Endodermal cell (in vitro differentiated cells): ENCODE measurements around the gene KLF6. TPM values are rescaled to one million over a fixed set of nuclear protein-coding genes. Genes with fewer than 3 reads are reported as not detected.

ENCODE experiments used
- DNase-seq: peaks from one replicate; pipeline ENCODE4 v3.0.0-alpha.2; 2017
- H3K27ac ChIP-seq: 2 replicates; pipeline ENCODE4 v1.5.1; 2013; ENCODE audit warnings: mild to moderate bottlenecking, low read depth, low read length, moderate library complexity
- H3K27me3 ChIP-seq: 2 replicates; pipeline ENCODE4 v1.6.1; 2013; ENCODE audit warnings: mild to moderate bottlenecking, low read length, moderate library complexity; ENCODE audit not compliant: insufficient read depth, control insufficient read depth, poor library complexity, severe bottlenecking
- H3K36me3 ChIP-seq: 2 replicates; pipeline ENCODE4 v1.7.0; 2013; ENCODE audit warnings: mild to moderate bottlenecking, low read length, moderate library complexity; ENCODE audit not compliant: control insufficient read depth, insufficient read depth
- H3K4me1 ChIP-seq: one replicate; pipeline ENCODE4 v1.7.0; 2013; ENCODE audit warnings: low read length; ENCODE audit not compliant: control insufficient read depth, insufficient read depth
- H3K4me3 ChIP-seq: 2 replicates; pipeline ENCODE4 v1.5.1; 2013; ENCODE audit warnings: mild to moderate bottlenecking, low read length, moderate library complexity
- H3K9ac ChIP-seq: 2 replicates; pipeline ENCODE4 v1.6.1; 2013; ENCODE audit warnings: mild to moderate bottlenecking, low read length, moderate library complexity; ENCODE audit not compliant: poor library complexity, severe bottlenecking; ENCODE audit errors: extremely low read depth
- H3K9me3 ChIP-seq: 2 replicates; pipeline ENCODE4 v1.6.1; 2013; ENCODE audit warnings: mild to moderate bottlenecking, low read length, moderate library complexity; ENCODE audit not compliant: control insufficient read depth
- H3K27ac Mint-ChIP-seq: 2 replicates; pipeline ENCODE4 v1.8.0; 2020; ENCODE audit warnings: mixed read lengths
- H3K27me3 Mint-ChIP-seq: 2 replicates; pipeline ENCODE4 v1.8.0; 2021; ENCODE audit warnings: mild to moderate bottlenecking, mixed read lengths; ENCODE audit not compliant: insufficient read depth
- H3K36me3 Mint-ChIP-seq: 2 replicates; pipeline ENCODE4 v1.8.0; 2020; ENCODE audit warnings: low read depth, mixed read lengths
- H3K4me1 Mint-ChIP-seq: 2 replicates; pipeline ENCODE4 v1.8.0; 2020; ENCODE audit warnings: mixed read lengths
- H3K4me3 Mint-ChIP-seq: 2 replicates; pipeline ENCODE4 v1.8.0; 2020; ENCODE audit warnings: mild to moderate bottlenecking, moderate library complexity, mixed read lengths
- H3K9me3 Mint-ChIP-seq: 2 replicates; pipeline ENCODE4 v1.8.0; 2020; ENCODE audit warnings: mild to moderate bottlenecking, mixed read lengths
- WGBS, 2 experiments: methylation state at CpG; one replicate each; pipeline versions ENCODE4 v1.1.5 to v1.1.7; 2013; ENCODE audit warnings: missing lambda C conversion rate in 2 of 2, mixed read lengths in 1 of 2; ENCODE audit not compliant: insufficient coverage in 1 of 2, insufficient read length in 1 of 2; 5-methylcytosine and 5-hydroxymethylcytosine counted together
- total RNA-seq, 2 donors: library from RNA; stranded (reverse); fragmentation: NEBNext Ultra II Directional in 1 of 2; extraction: Animal tissue kit (Norgen Biotek cat#: 25700) in 1 of 2; gene quantifications; 2 replicates in 1 of 2; 3 replicates in 1 of 2; pipeline ENCODE4 v1.2.1, GENCODE V29; 2021
- TF ChIP-seq, protein P1 (sequence below): fragments of 200-600 bp; sonication (generic); conservative IDR thresholded peaks from 2 replicates; pipeline ENCODE4 v1.5.0; 2021; ENCODE audit warnings: antibody characterized with exemption, mild to moderate bottlenecking

The KLF6 gene
- total RNA-seq, 2 donors from 2014 or later, result 59.0 to 71.2 TPM

GRCh38 chr10:3805791-3806461 is 20.9 kb upstream of the KLF6 start:
- Mint-ChIP-seq H3K36me3 (no peaks in the 10 kb centered on the region), H3K27me3 (no peaks in the 10 kb centered on the region), H3K4me3 (peak overlapping the region; percentile 2), H3K4me1 (peaks cover 55% of the 10 kb centered on the region), H3K27ac (peak overlapping the region; percentile 85), H3K9me3 (no peaks in the 10 kb centered on the region)
- H3K9me3 ChIP-seq, result no peaks in the 10 kb centered on the region
- peaks cover 39% of the 10 kb centered on the region for H3K4me1 ChIP-seq
- H3K4me3 ChIP-seq, result no peak overlapping the region
- peak; percentile 91 for DNase-seq
- 77 to 90% methylated on average over 4 to 10 of the region's 10 CpGs for WGBS, 2 experiments
- peak overlapping the region; percentile 28 for H3K9ac ChIP-seq
- H3K27ac ChIP-seq, result no peak overlapping the region
- H3K36me3 ChIP-seq, result no peaks in the 10 kb centered on the region
- TF ChIP-seq, protein P1, sequence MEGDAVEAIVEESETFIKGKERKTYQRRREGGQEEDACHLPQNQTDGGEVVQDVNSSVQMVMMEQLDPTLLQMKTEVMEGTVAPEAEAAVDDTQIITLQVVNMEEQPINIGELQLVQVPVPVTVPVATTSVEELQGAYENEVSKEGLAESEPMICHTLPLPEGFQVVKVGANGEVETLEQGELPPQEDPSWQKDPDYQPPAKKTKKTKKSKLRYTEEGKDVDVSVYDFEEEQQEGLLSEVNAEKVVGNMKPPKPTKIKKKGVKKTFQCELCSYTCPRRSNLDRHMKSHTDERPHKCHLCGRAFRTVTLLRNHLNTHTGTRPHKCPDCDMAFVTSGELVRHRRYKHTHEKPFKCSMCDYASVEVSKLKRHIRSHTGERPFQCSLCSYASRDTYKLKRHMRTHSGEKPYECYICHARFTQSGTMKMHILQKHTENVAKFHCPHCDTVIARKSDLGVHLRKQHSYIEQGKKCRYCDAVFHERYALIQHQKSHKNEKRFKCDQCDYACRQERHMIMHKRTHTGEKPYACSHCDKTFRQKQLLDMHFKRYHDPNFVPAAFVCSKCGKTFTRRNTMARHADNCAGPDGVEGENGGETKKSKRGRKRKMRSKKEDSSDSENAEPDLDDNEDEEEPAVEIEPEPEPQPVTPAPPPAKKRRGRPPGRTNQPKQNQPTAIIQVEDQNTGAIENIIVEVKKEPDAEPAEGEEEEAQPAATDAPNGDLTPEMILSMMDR, result no peak
- H3K27me3 ChIP-seq, result no peaks in the 10 kb centered on the region

GRCh38 chr10:3805201-3805790 is 20.3 kb upstream of the KLF6 start:
- Histone ChIP-seq H3K4me3 (no peak overlapping the region), H3K4me1 (peaks cover 39% of the 10 kb centered on the region), H3K9ac (peak overlapping the region; percentile 28), H3K9me3 (no peaks in the 10 kb centered on the region), H3K36me3 (no peaks in the 10 kb centered on the region), H3K27me3 (no peaks in the 10 kb centered on the region), H3K27ac (no peak overlapping the region)
- Mint-ChIP-seq H3K9me3 (no peaks in the 10 kb centered on the region), H3K27me3 (no peaks in the 10 kb centered on the region), H3K4me1 (peaks cover 50% of the 10 kb centered on the region), H3K4me3 (no peak overlapping the region), H3K27ac (peak overlapping the region; percentile 85), H3K36me3 (no peaks in the 10 kb centered on the region)
- 92 to 93% methylated on average over 5 to 7 of the region's 7 CpGs for WGBS, 2 experiments
- no peak for DNase-seq
- TF ChIP-seq, protein P1, result no peak

DNA sequence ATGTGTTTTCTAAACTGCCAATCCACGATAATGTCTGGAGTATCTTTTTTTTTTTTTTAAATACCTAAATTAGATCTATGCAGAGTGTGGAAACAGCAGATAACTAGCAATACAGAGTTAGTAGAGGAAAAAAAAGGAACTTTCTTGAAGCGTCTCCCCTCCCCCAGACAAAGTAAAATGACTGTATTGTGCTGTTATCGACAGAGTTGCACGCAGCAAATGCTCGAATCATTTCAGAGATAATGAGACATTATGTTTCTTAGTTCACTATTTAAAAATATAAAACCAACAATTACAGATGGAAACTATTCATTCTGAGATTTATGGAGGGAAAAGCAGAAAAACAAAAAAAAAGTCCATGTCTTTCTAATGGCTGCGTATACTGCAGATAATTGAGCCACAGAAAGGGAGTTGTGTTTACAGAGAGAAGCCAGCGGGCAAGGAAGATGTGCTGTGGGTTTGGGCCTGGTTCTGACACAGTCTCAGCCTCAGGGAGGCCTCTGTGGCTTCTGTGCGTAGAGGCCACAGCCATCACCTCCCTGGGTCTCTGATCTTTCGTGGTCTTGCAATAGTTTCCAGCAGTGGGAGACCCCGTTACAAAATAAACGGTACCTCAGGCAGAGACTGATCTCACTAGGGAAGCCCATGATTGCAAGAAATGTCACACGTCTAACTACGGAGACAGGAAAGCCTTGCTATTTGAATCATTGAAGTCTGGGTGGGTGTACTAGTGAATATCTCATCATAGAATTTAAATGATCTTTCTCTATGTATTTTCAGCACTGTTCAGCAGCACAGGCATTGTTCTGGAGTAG is 19.1 kb upstream of the KLF6 start:
- Histone ChIP-seq H3K27ac (peak overlapping the region; percentile 42), H3K4me1 (peaks cover 35% of the 10 kb centered on the region), H3K27me3 (no peaks in the 10 kb centered on the region), H3K9ac (no peak overlapping the region), H3K4me3 (no peak overlapping the region), H3K9me3 (no peaks in the 10 kb centered on the region), H3K36me3 (no peaks in the 10 kb centered on the region)
- Mint-ChIP-seq H3K4me1 (peaks cover 40% of the 10 kb centered on the region), H3K27me3 (no peaks in the 10 kb centered on the region), H3K27ac (peak overlapping the region; percentile 93), H3K36me3 (no peaks in the 10 kb centered on the region), H3K4me3 (no peak overlapping the region), H3K9me3 (no peaks in the 10 kb centered on the region)
- TF ChIP-seq, protein P1, result no peak
- 82 to 89% methylated on average over 7 to 12 of the region's 13 CpGs for WGBS, 2 experiments
- DNase-seq, result no peak
